DOHH2 (cell line): Measurements from ENCODE around the gene ALDH1L1.
"Not testable (repeated sequence)": the region's sequence is repeated elsewhere in the genome, so short reads cannot be mapped to it uniquely, and the experiment has no call there.

ENCODE experiments used
- H3F3A ChIP-seq: fragments of 200-600 bp; sonication (generic), shearing (Covaris generic); 2 replicates; pipeline ENCODE4 v1.6.0; 2016; ENCODE audit warnings: antibody characterized with exemption, mild to moderate bottlenecking; ENCODE audit not compliant: control insufficient read depth, insufficient read depth
- H3K27ac ChIP-seq: fragments of 200-600 bp; sonication (generic); 2 replicates; pipeline ENCODE4 v1.5.1; 2014; ENCODE audit warnings: low read depth, mild to moderate bottlenecking, low read length, moderate library complexity
- H3K27me3 ChIP-seq: fragments of 200-600 bp; sonication (generic); 2 replicates; pipeline ENCODE4 v1.6.1; 2014; ENCODE audit warnings: mild to moderate bottlenecking, low read length, mixed read lengths; ENCODE audit not compliant: control insufficient read depth
- H3K36me3 ChIP-seq: fragments of 200-600 bp; sonication (generic); 2 replicates; pipeline ENCODE4 v1.6.1; 2014; ENCODE audit warnings: mild to moderate bottlenecking, low read length, moderate library complexity, mixed read lengths; ENCODE audit not compliant: control insufficient read depth
- H3K4me1 ChIP-seq: fragments of 200-600 bp; sonication (generic); 2 replicates; pipeline ENCODE4 v1.6.1; 2014; ENCODE audit warnings: mild to moderate bottlenecking, low read length, mixed read lengths; ENCODE audit not compliant: control insufficient read depth
- H3K4me2 ChIP-seq: fragments of 200-600 bp; sonication (generic); 2 replicates; pipeline ENCODE4 v1.6.0; 2014; ENCODE audit warnings: mild to moderate bottlenecking, low read length, moderate library complexity
- H3K4me3 ChIP-seq: fragments of 200-600 bp; sonication (generic); 2 replicates; pipeline ENCODE4 v1.5.1; 2014; ENCODE audit warnings: mild to moderate bottlenecking, low read length, mixed read lengths
- H3K79me2 ChIP-seq: fragments of 200-600 bp; sonication (generic); 2 replicates; pipeline ENCODE4 v1.6.1; 2014; ENCODE audit warnings: mild to moderate bottlenecking, low read length, mixed read lengths; ENCODE audit not compliant: control insufficient read depth
- H3K9me2 ChIP-seq: fragments of 200-600 bp; sonication (generic); replicated peaks from 2 replicates; pipeline ENCODE4 v1.6.1; 2014; ENCODE audit warnings: mild to moderate bottlenecking, low read length, mixed read lengths; ENCODE audit not compliant: control insufficient read depth
- H3K9me3 ChIP-seq: fragments of 200-600 bp; sonication (generic); 2 replicates; pipeline ENCODE4 v1.6.1; 2014; ENCODE audit warnings: antibody characterized with exemption, low read length, mixed read lengths; ENCODE audit not compliant: control insufficient read depth, insufficient read depth
- H4K20me1 ChIP-seq: fragments of 200-600 bp; sonication (generic); 2 replicates; pipeline ENCODE4 v1.6.0; 2014; ENCODE audit warnings: low read depth, mild to moderate bottlenecking, antibody characterized with exemption, low read length, moderate library complexity; ENCODE audit not compliant: control insufficient read depth, insufficient read depth
- CTCF ChIP-seq: fragments of 200-600 bp; sonication (generic); IDR thresholded peaks from one replicate; pipeline ENCODE4 v1.5.1; 2014; ENCODE audit warnings: antibody characterized with exemption, mild to moderate bottlenecking, low read depth, low read length; ENCODE audit not compliant: poor library complexity, severe bottlenecking
- EZH2phosphoT487 ChIP-seq: fragments of 200-600 bp; sonication (generic); IDR thresholded peaks from 2 replicates; pipeline ENCODE4 v1.6.1; 2017; ENCODE audit warnings: borderline replicate concordance, mild to moderate bottlenecking, antibody characterized with exemption, low read length, moderate library complexity, mixed read lengths

The ALDH1L1 gene

GRCh38 chr3:126076140-126076539, 104.2 kb downstream of the ALDH1L1 start:
- Histone ChIP-seq H3K9me3 (peaks cover 9% of the 10 kb centered on the region; the same call in 1 of the 2 replicates), H3F3A (no peaks in the 10 kb centered on the region), H3K36me3 (peaks cover 2% of the 10 kb centered on the region; the same call in 1 of the 2 replicates), H4K20me1 (no peaks in the 10 kb centered on the region), H3K9me2 (no peaks in the 10 kb centered on the region), H3K79me2 (peaks cover 5% of the 10 kb centered on the region; the same call in 1 of the 2 replicates), H3K4me1 (no peaks in the 10 kb centered on the region), H3K4me3 (no peak overlapping the region), H3K4me2 (no peak overlapping the region), H3K27ac (no peak overlapping the region), H3K27me3 (no peaks in the 10 kb centered on the region)
- no peak for TF ChIP-seq CTCF

GRCh38 chr3:126070146-126070545, 110.2 kb downstream of the ALDH1L1 start:
- H3K9me2 ChIP-seq, result no peaks in the 10 kb centered on the region
- peaks cover 9% of the 10 kb centered on the region; the same call in 1 of the 2 replicates for H3K9me3 ChIP-seq
- no peak overlapping the region for H3K4me2 ChIP-seq
- H3K4me3 ChIP-seq, result no peak overlapping the region
- no peak overlapping the region for H3K27ac ChIP-seq
- H3F3A ChIP-seq, result no peaks in the 10 kb centered on the region
- no peaks in the 10 kb centered on the region for H4K20me1 ChIP-seq
- no peaks in the 10 kb centered on the region for H3K4me1 ChIP-seq
- no peaks in the 10 kb centered on the region for H3K36me3 ChIP-seq
- H3K79me2 ChIP-seq, result peaks cover 5% of the 10 kb centered on the region; the same call in 1 of the 2 replicates
- no peak for TF ChIP-seq EZH2phosphoT487
- TF ChIP-seq CTCF, result no peak
- no peaks in the 10 kb centered on the region for H3K27me3 ChIP-seq

- Histone ChIP-seq H3K4me2 (no peak overlapping the region), H3K4me1 (peaks cover 4% of the 10 kb centered on the region; the same call in 1 of the 2 replicates), H3K4me3 (no peak overlapping the region), H3K36me3 (no peaks in the 10 kb centered on the region), H3K27ac (no peak overlapping the region), H3K9me3 (peaks cover 3% of the 10 kb centered on the region; the same call in 1 of the 2 replicates), H3F3A (no peaks in the 10 kb centered on the region), H3K79me2 (peaks cover 3% of the 10 kb centered on the region; the same call in 1 of the 2 replicates), H3K27me3 (no peaks in the 10 kb centered on the region), H3K9me2 (no peaks in the 10 kb centered on the region), H4K20me1 (no peaks in the 10 kb centered on the region)
- TF ChIP-seq CTCF (no peak), EZH2phosphoT487 (no peak)
Measured at GRCh38 chr3:126067959-126068358, 112.4 kb downstream of the ALDH1L1 start.

GRCh38 chr3:126066676-126067075, 113.7 kb downstream of the ALDH1L1 start:
- H3K4me1 ChIP-seq, H3K4me2 ChIP-seq, H3K79me2 ChIP-seq, H3F3A ChIP-seq, H3K27me3 ChIP-seq, H3K27ac ChIP-seq, H3K9me2 ChIP-seq, H3K9me3 ChIP-seq, H3K4me3 ChIP-seq, H3K36me3 ChIP-seq, H4K20me1 ChIP-seq: not testable (repeated sequence)
